ENCODE data around the gene RFNG. TPM values are rescaled to one million over a fixed set of nuclear protein-coding genes. Genes with fewer than 3 reads are reported as not detected.

RFNG gene
- total RNA-seq, 2 experiments from 2014 or later, result 28.7 to 28.8 TPM

- no peaks in the 10 kb centered on the region for H3K9me3 Mint-ChIP-seq
- DNase-seq (no peak), ATAC-seq (ENCODE audit: low read depth) (no peak)
- no peaks in the 10 kb centered on the region for H3K27me3 Mint-ChIP-seq
- H3K4me3 Mint-ChIP-seq, result no peak overlapping the region
- no peak overlapping the region for H3K27ac Mint-ChIP-seq
- no peaks in the 10 kb centered on the region for H3K36me3 Mint-ChIP-seq
- POLR2A ChIA-PET, result no interaction called here
- H3K4me1 Mint-ChIP-seq, result no peaks in the 10 kb centered on the region
Observed at GRCh38 chr17:81999587-81999975, 52.0 kb downstream of the RFNG start.

- Mint-ChIP-seq H3K9me3 (no peaks in the 10 kb centered on the region), H3K27ac (no peak overlapping the region), H3K4me1 (no peaks in the 10 kb centered on the region), H3K27me3 (no peaks in the 10 kb centered on the region), H3K36me3 (no peaks in the 10 kb centered on the region), H3K4me3 (no peak overlapping the region)
- ATAC-seq (ENCODE audit: low read depth) (no peak), DNase-seq (no peak)
- POLR2A ChIA-PET, result no interaction called here
Observed at GRCh38 chr17:81998691-81999438, 52.7 kb downstream of the RFNG start.

GRCh38 chr17:81998212-81998611, 53.4 kb downstream of the RFNG start:
- Mint-ChIP-seq H3K27ac (no peak overlapping the region), H3K4me1 (no peaks in the 10 kb centered on the region), H3K27me3 (no peaks in the 10 kb centered on the region), H3K4me3 (no peak overlapping the region), H3K36me3 (no peaks in the 10 kb centered on the region), H3K9me3 (no peaks in the 10 kb centered on the region)
- POLR2A ChIA-PET, result no interaction called here
- no peak for ATAC-seq (ENCODE audit: low read depth)
- DNase-seq, result no peak

Other genes with a start within 250 kb of the RFNG start
- not detected for gene GCGR, start 247.7 kb downstream of the RFNG start, total RNA-seq
- gene MCRIP1, start 218.5 kb downstream of the RFNG start, total RNA-seq, result 10 to 100 TPM; 56.5 to 58.3 TPM
- not detected for gene PPP1R27, start 216.8 kb downstream of the RFNG start, total RNA-seq
- 100 to 1,000 TPM; 319 to 347 TPM for gene P4HB, start 191.3 kb downstream of the RFNG start, total RNA-seq
- gene ARHGDIA, start 180.5 kb downstream of the RFNG start, total RNA-seq, result 100 to 1,000 TPM; 538 to 539 TPM
- 100 to 1,000 TPM; 135 to 152 TPM for gene ALYREF, start 160.2 kb downstream of the RFNG start, total RNA-seq
- gene ANAPC11, start 160.1 kb downstream of the RFNG start, total RNA-seq, result 100 to 1,000 TPM; 102 to 106 TPM
- 1 to 10 TPM in 1 of 2 experiments, under 1 TPM in 1; 0.47 to 1.0 TPM for gene NPB, start 149.6 kb downstream of the RFNG start, total RNA-seq
- 10 to 100 TPM; 39.3 to 44.5 TPM for gene PCYT2, start 140.4 kb downstream of the RFNG start, total RNA-seq
- 10 to 100 TPM; 64.8 to 65.2 TPM for gene SIRT7, start 133.6 kb downstream of the RFNG start, total RNA-seq
- gene MAFG, start 124.1 kb downstream of the RFNG start, total RNA-seq, result 10 to 100 TPM; 18.3 to 20.4 TPM
- gene PYCR1, start 114.5 kb downstream of the RFNG start, total RNA-seq, result 10 to 100 TPM; 12.1 to 17.8 TPM
- not detected for gene MYADML2, start 104.6 kb downstream of the RFNG start, total RNA-seq
- gene NOTUM, start 90.6 kb downstream of the RFNG start, total RNA-seq, result under 1 TPM; 0.25 to 0.26 TPM
- gene ASPSCR1, start 74.2 kb downstream of the RFNG start, total RNA-seq, result 10 to 100 TPM; 34.4 to 35.1 TPM
- gene CENPX, start 28.9 kb downstream of the RFNG start, total RNA-seq, result 10 to 100 TPM; 62.0 to 64.7 TPM
- gene LRRC45, start 28.5 kb downstream of the RFNG start, total RNA-seq, result 10 to 100 TPM; 41.6 to 45.1 TPM
- 1 to 10 TPM; 6.7 to 7.6 TPM for gene RAC3, start 20.1 kb downstream of the RFNG start, total RNA-seq
- gene DCXR, start 14.1 kb downstream of the RFNG start, total RNA-seq, result 100 to 1,000 TPM; 110 to 115 TPM
- 10 to 100 TPM; 76.0 to 79.8 TPM for gene GPS1, start 87 bp upstream of the RFNG start, total RNA-seq
- gene DUS1L, start 14.0 kb upstream of the RFNG start, total RNA-seq, result 100 to 1,000 TPM; 126 to 130 TPM
- gene FASN, start 46.4 kb upstream of the RFNG start, total RNA-seq, result 100 to 1,000 TPM; 154 to 163 TPM
- 10 to 100 TPM; 79.5 to 81.7 TPM for gene CCDC57, start 161.0 kb upstream of the RFNG start, total RNA-seq
- 100 to 1,000 TPM; 195 to 211 TPM for gene SLC16A3, start 177.2 kb upstream of the RFNG start, total RNA-seq
- gene CSNK1D, start 221.9 kb upstream of the RFNG start, total RNA-seq, result 100 to 1,000 TPM; 135 to 140 TPM

Measured in activated naive CD8-positive, alpha-beta T cell treated with anti-CD3 and anti-CD28 coated beads, Interleukin-2, amount 10 ng/mL, durations not matched to agents 7 days and 5 days (primary cell).